GM18507 (cell line): ENCODE measurements around the gene CCDC68.

Experiments used
- DNase-seq: peaks from one replicate; pipeline ENCODE4 v3.0.0; 2011; ENCODE audit warnings: low read depth; ENCODE audit not compliant: insufficient read length; ENCODE audit errors: extremely low spot score
- FAIRE-seq: peaks from 2 replicates; lab custom pipeline; 2011; peaks lifted over from hg19 to GRCh38; lab: Jason Lieb, UNC

Gene CCDC68

DNA sequence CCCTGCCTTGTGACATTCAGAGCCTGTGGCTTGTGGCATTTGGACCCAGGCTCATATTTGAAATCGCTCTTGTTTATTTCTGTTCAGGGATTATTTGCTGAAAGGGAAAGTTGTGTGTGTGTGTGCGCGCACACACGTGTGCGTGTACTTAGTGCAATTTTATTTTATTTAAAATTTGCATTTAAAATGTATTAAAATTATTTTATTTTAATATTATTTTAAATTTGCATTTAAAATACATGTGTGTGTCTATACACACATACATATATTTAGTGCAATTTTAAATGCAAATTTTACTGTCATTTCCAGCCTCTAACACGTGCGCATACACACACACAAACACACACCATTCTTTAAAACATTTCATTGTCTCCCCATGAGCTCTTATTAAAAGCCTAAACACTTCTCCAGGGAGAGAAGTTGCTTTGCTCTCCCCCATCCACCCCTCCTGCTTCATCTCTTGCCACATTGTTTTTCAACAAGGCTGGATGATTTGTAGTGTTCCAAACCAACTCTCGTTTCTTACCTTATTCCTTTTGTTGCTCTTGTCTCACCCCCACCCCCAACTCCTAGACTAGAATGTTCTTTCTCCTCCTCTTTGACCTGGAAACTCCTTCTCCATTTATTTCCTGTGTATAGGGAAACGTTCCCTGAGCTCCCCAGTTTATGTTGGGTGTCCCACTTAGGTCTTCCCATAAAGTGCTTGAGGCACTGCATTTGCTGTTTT, 3.8 kb upstream of the CCDC68 start:
- no peak for DNase-seq
- no peak for FAIRE-seq

DNA sequence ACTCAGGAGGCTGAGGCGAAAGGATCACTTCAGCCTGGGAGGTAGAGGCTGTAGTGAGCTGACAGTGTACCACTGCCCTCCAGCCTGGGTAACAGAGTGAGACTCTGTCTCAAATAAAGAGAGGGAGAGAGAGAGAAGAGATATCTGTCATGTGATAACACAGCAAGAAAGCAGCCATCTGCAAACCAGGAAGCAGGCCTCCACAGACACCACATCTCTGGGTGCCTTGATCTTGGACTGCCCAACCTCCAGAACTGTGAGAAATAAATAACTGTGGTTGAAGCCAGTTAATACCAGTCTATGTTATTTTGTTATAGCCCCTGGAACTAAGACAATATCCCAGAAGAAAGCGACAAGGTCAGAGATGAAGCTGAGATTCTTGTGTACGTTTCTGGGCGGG, 2.6 kb upstream of the CCDC68 start:
- DNase-seq (no peak), FAIRE-seq (no peak)

DNA sequence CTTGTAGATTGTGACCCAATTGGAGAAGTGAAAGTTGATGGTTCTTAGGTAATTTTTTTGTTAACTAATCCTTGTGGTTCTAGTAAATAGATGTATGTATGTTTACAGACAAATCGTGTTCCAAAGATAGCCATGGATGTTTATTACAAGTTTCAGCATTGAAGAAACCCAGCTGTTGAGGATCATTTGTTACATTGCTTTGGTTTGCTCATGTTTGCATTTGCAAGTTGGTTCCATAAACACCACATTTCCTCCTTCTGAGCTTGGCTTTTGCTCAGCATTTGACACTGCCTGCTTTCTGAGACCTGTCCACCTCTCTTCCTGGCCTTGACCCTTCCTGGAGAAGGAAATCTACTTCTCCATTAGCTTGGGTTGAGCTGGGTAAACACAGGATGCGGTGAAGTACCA, 1.8 kb upstream of the CCDC68 start:
- no peak for FAIRE-seq
- DNase-seq: no peak

DNA sequence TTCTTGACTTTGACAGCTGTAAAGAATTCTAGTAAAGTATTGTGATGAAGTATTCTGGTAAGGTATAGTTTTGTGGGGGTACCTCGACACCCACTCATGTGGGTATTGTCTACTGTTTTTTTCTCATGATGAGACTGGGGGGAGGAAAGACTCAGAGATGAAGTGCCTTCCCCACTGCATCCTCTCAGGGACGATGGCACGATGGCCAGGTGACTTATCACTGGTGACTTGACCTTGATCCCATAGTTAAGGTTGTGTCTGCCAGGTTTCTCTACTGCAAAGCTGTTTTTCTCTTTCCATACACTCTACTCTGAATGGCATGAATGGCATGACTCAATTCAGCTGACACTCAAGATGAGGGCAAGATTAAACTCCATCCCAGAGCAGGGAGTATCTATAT, 936 bp upstream of the CCDC68 start:
- FAIRE-seq: no peak
- no peak for DNase-seq

DNA sequence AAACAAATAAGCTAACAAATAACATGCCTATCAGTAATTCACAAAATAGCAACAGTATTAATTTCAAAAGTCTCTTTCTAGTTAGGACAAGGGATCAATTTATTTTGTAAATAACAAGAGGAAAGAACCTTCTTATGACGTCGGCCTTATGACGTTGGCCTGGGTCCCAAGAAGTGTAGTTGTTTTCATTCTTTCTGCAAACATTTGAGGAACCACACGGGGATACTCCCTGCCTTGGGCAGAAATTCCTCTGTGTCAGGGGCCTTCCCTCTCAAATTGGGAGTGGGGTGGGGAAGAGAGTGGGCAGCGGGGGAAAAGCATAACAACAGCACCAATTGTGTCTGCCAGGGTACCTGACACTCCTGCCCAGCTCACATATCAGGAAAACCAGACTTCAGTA, 1.3 kb downstream of the CCDC68 start:
- no peak for DNase-seq
- FAIRE-seq: no peak

DNA sequence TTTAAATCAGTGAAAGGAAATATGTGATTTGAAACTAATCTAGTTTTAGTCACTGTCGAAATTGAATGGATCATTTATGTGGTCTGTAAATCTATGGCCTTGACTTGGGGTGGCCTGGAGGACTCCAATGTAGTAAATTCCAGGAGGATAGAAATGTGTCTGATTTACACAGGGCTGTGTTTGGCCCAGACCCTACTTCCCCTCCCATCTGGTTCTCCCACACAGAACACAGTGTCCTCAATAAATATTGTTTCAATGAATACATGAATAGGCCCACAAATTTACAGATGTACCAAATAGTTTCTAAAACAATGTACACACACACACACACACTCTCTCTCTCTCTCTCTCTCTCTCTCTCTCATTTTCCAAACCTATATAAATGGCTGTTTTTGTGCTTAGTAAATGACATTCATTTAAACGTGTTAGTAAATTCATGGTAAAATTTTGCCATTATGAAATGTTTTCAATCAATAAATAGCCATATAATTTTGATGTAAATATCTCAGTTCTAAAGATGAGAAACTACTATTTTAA, 1.9 kb downstream of the CCDC68 start:
- FAIRE-seq (no peak), DNase-seq (no peak)

DNA sequence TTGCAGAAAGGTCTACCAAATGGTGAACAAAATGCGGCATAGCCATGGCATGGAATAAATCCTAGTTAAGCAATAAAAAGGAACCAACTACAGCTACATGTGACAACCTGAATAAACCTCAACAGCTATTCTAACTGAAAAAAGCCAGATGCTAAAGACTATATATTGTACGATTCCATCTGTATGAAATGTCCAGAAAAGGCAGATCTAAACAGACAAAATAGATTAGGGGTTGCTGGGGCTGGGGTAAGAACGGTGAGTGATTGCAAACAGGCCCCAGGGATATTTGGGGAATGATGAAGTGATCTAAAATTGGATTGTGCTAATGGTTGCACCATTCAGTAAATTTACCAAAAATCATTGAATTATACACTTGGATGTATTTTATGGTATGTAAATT, 2.8 kb downstream of the CCDC68 start:
- FAIRE-seq (no peak), DNase-seq (no peak)

DNA sequence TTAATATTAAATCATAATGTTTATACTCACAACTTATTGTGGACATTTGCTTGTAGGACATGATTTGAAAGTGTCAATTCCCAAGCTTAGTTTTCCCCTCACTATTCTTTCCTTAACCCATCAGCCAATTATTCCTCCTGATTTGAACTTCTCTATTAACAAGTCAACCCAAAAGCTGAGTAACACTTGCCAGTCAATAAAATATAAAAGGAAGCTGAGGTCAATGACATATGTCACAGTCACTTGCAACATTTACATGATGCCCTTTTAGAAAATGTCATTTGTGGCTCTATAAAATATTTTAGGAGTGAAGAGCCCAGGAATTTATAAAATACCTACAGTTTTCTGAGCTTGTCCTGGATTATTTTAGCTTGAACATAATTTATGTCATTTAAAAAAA, 7.2 kb downstream of the CCDC68 start:
- no peak for FAIRE-seq
- DNase-seq: no peak

DNA sequence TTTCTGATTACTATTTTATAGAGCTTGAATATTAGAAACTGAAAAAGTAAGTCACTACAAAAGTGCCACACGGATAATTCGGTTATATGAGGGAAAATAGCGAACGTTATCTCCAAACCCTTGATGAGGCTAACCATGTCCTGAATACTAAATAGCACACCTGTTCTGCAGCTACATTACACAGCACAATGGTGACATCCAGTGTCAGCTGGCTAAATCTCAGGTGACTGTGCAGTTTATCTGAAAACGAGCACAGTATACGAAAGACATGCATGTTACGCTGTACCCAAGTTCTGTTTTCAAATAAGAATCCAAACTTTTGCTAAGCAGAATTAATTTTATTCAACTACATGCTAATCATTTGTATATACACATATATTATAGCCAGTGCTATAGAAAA, 9.0 kb downstream of the CCDC68 start:
- DNase-seq (no peak), FAIRE-seq (no peak)

DNA sequence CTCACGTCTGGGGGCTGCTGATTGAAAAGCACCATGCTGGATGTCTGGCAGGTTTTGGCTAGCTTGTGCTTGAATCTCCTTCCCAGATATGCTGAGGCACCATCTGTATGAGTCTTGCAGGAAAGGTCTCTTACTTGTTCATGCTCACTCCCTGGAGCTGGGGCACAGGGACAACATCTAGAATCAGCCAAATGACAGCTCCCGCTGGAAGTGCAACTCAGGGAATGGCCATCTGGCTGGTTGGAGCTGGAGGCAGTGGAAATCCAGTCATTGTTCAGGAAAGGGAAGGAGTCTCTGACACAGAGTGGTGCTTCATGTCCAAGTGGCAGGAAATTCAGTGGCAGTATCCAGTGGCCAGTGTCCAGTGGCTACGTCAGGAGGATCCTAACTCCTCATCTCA, 9.7 kb downstream of the CCDC68 start:
- DNase-seq: no peak
- no peak for FAIRE-seq

DNA sequence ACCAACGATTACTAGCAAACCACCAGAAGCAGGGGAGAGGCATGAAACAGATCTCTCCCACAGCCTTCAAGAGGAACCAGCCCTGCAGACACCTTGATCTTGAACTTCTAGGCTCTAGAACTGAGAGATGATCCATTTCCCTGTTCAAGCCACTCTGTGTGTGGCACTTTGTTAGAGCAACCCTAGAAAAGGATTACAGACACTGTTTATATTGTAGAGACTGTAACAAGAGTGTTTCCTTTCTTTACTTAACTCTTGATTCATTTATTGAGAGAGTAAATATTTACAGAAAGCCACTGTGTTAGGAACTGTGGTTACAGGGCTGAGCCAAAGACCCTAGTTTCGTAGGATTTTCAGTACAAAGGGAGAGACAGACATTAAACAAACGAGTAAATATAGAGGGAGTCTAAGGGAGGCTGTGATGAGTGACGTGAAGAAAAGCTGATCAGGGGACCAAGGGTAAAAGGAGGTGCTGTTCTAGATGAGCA, 10.9 kb downstream of the CCDC68 start:
- FAIRE-seq (no peak), DNase-seq (no peak)

DNA sequence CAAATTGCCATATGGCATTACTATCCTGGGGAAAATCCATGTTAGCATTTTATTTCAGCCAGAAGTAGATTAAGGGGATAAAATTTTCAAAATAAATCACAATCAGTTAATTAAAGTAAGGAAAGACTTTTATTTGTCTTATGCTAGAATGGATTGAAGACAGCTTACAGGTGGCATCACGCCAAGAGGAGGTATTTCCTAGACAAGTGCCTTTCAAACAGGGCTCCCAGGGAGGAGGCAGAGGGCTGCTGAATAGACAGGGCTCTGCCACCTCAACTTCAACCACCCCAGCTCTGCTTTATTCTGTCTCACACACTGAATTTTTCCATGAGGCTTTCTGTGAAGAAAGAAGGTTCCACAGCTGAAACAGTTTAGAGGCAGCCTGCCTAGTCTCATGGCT, 12.2 kb downstream of the CCDC68 start:
- FAIRE-seq (no peak), DNase-seq (no peak)

DNA sequence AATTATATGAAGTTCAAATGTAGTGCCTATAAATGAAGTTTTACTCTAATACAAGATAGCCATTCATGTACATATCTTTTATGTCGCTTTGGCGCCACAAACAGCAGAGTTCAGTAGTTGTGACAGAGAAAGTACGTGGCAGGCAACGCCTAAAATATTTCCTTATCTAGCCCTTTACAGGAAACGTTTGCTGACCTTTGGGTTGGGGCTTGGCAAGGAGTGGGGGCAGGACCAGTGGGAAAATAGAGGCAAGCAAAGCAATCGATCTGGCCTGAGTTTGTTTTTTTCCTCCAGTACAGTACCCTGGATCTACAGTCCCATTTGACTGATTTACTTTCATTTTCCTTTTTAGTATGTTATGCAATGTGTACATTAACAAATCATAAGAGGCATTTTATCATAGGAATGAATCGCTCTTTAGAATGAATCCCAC, 13.1 kb downstream of the CCDC68 start:
- peak; percentile 58 for FAIRE-seq
- no peak for DNase-seq

DNA sequence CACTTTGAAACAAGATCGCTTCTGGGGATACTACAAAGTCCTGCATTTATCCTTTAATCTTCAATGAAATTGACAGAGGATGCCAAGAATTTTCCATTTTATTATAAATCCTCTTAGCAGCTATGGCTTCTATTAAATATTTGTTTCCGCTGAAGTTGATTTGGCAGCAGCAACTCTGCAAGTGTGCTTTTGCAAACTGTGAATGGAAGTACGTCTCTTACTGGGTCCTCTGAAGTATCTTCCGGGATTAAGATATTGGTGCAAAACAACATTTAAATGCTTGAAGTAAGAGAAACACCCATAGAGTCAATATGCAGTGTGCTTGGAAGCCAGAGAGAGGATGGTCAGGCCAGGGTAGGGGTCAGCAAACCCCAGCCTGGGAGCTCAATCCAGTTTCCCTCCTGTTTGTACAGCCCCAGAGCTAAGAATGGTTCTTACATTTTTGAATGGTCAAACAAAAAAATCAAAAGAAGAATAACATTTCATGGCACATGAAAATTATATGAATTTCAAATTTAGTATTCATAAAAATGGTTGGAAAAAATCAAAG, 13.6 kb downstream of the CCDC68 start:
- DNase-seq (no peak), FAIRE-seq (no peak)

DNA sequence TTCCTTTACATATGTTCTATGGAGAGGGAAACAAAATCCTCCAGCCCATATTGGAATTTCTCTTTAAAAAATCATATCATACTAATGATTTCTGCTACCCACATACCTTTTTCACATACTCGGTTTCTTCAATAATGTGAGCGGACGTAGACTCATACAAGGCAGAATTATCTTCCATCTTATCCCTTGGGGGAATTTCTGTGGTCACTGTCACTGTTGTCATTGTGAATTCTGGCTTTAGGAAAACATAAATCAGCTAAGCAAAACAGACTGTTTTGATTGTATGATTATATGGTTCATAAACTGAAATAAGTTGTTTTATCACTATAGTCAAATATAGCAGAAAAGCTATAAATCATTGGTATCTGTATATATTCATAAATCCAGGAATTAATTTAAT, 16.7 kb downstream of the CCDC68 start:
- FAIRE-seq (no peak), DNase-seq (no peak)

DNA sequence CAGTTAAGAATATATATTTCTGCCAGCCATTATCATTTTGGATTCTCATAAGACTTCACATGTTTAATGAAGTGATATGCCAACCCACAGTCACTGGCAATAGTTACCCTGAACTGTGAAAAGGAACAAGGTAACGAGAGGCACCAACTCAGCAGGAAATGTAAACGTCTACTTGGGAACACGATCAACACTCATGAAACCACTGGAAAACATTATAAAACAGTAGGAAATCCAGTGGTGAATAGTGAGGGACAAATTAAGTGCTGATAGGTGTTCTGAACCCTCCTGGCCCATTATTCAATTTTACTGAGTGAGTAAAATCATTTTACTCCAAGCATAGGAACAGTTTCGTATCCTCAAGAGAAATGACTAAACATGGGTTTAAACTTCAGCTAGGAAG, 17.1 kb downstream of the CCDC68 start:
- DNase-seq (no peak), FAIRE-seq (no peak)

DNA sequence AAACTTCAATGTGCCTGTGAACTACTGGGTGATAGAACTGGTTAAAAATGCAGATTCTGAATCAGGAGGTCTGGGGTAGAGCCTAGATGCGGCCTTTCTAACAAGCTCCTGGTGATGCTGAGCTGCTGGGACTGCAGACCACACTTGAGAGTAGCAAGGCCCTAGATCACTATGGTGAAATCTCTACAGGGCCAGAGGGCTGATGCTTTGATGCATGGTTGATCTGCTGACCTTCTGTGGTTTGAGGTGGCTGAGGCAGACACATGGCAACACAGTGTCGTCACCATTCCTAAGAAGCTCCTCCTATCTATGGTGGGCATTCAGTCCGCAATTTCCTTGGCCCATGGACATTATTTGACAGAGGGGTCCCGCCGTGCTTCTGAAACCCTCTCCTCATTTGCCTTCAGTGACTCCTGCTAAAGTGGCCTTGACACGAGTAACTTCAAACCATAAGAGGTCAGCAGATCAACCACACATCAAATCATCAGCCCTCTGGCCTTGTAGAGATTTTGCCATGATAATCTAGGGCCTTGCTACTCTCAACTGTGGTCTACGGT, 19.8 kb downstream of the CCDC68 start:
- DNase-seq (no peak), FAIRE-seq (no peak)

DNA sequence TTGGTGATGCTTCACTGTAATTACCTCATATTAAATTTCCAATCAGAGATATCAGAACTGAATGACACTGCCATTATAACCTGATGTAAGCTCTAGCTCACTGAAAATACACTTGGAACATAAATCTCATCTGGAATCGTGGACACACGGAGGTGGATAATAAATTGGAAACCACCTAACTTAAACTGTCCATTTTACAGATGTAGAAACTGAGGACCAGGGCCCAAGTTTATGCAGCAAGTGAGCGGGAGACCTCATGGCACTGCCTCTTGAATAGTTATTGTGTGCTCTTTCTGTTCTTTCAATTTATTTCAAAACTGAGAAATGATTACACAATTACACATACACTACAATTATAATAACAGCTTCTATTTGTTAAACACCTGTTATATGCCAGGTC, 20.8 kb downstream of the CCDC68 start:
- no peak for FAIRE-seq
- no peak for DNase-seq

DNA sequence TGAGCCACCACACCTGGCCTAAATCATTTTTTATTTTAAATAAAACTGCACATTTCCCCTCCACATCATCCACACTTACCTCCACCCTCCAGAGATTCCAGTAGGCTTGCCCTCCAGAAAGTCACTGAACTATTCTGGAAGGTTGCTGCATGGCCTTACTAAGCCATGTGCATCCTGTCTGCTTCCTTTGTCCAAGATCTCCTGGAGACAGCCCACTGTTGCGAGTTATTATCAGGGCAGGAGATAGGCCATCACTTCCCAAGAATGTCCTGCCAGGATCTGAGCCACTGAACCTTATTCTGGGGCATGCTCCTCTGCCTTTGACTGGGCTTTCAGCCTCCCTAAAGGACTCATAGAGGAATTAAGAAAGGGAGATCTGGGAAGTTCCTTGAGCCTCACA, 26.8 kb downstream of the CCDC68 start:
- FAIRE-seq: no peak

DNA sequence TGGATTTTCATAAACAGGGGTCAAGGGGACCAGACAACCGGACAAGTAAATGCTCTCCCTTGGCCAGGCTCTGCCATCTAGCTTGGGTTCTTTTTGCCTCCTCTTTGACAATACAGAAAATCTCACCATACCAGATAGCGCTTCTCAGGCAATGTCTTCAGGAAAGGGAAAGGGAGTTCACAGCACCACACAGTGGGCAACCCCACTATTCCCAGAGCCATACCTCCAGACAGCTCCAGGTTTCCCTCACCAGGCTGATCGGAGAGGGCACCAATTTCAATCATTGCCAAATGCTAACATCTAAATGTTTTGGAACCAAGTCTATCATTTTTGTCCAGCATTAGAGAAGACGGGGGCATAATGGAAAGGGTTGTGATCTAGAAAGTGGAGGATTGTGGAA, 28.1 kb downstream of the CCDC68 start:
- DNase-seq (no peak), FAIRE-seq (no peak)

More for the DNA sequence above, 26.8 kb downstream of the CCDC68 start:
- no peak for DNase-seq

DNA sequence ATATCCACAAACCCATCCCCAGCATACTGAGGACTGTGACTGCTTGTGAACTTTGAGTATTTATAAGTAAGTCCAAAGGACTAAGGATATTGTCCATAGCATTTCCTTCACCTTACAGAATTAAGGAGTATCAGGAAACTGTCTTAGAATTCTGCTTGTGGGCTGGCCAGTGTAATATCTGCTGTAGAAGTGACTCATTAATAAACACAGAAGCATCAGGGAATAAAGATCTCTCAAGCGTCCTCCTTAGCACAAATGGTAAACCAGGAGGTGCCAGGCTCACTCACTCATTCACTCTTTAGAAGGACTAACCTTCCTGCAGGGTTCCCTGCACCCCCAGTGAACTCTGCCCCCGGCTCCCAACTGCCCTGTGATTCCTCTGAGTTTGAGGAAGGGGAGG, 31.0 kb downstream of the CCDC68 start:
- DNase-seq (no peak), FAIRE-seq (no peak)
